Measurements from ENCODE around the gene RAMP1.
A peak's percentile ranks its signal among the peaks of the same experiment; 100 is the strongest.

Gene RAMP1

DNA sequence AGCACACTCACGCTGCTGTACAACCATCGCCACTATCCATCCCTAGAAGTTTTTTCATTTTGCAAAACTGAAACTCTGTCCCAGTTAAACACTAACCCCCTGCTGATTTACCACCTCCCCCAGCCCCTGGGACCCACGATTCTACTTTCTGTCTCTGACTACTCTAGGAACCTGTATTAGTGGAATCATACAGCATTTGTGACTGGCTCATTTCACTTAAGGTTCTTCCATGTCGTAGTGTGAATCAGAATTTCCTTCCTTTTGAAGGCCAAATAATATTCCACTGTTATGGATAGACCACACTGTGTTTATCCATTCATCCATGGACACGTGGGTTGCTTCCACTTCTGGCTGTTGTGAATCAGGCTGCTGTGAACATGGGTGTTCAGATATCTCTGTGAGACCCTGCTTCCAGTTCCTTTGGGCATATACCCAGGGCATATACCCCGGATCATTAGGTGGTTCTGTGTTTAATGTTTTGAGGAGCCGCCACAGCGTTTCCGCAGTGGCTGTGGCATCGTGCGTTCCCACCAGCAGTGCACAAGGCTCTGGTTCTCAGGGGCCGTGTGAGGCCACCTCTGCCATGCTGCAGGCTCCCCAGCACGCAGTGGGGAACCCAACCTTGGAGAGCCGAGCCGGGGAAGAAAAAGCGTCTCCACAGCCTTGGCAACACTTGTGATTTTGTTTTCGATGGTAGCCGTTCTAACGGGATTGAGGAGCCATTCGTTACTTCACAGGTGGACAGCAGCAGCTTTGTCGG lies 10.1 kb downstream of the RAMP1 start:
- Mint-ChIP-seq H3K27ac (peak overlapping the region; percentile 32), H3K9me3 (no peaks in the 10 kb centered on the region), H3K4me1 (peaks cover 27% of the 10 kb centered on the region), H3K36me3 (no peaks in the 10 kb centered on the region), H3K4me3 (peak overlapping the region; percentile 8)
- peak; percentile 23 for ATAC-seq
- DNase-seq (ENCODE audit: low spot score in 2 of 2) = no peak

DNA sequence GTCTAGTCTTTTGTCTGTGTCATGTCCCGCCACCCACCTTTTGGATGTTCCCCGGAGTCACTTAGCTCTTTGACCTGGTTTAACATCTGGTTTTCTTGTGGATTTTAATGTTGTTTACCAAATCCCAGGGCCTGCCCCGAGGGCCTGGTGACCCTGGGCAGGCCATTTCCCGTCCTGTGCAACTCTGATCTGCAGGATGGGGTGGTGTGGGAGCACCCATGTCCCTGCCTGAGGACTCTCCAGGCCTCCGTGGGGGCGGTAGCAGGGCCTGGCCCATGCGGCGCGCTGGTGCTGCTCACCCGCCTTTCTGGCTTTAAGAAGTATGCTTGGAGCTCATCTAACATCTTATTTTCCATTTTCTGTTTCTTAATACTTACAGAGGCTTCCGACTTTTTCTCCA lies 10.7 kb downstream of the RAMP1 start:
- no peaks in the 10 kb centered on the region for H3K9me3 Mint-ChIP-seq
- no peak overlapping the region for H3K27ac Mint-ChIP-seq

DNA sequence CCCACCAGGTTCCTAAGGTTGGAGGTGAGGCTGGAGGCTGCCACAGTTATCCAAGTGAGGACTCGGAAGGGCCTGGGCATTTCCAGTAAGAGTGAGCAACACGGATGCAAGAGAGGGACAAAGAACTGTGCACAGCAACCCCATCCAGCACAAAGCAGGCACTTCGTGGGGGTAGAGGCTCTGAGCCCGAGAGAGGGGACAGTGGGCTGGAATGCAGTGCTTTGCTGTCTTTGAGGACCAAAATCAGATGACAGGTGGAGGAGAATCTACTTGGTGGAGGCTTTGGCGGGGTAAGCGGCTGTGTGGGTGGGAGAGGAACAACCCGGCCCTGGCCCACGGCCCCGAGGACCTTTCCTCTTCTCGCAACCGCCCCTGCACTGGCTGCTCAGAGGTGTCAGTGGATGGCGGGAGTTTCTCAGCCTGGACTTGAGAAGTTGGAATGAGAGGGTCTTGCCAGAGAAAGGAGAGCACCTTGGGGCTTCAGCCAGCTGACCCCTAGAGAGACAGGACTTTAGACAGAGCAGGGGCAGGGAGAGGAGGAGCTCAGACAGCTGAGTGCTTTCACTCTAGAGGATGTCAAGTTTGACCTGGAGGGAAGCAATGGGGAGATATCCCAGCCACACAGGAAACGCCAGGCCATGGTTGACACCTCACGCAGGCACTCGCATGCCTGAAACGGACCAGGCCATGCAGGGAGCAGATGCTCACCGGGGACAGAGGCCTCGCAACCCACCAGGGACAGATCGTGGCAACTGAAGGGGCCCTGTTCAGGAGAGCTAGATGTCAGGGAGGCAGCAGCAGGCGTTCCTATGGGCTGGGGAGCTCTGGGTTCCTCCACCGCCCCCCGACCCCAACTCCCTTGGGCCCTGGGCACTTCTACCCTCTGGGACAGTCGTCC lies 11.6 kb downstream of the RAMP1 start:
- Mint-ChIP-seq H3K36me3 (no peaks in the 10 kb centered on the region), H3K4me1 (peaks cover 27% of the 10 kb centered on the region), H3K27ac (peak overlapping the region; percentile 14), H3K4me3 (no peak overlapping the region), H3K9me3 (no peaks in the 10 kb centered on the region)
- ATAC-seq = no peak
- DNase-seq (ENCODE audit: low spot score in 2 of 2) = no peak

More for the DNA sequence above, 10.7 kb downstream of the RAMP1 start:
- Mint-ChIP-seq H3K36me3 (no peaks in the 10 kb centered on the region), H3K4me1 (peaks cover 27% of the 10 kb centered on the region), H3K4me3 (no peak overlapping the region)
- ATAC-seq (no peak), DNase-seq (ENCODE audit: low spot score in 2 of 2) (no peak)

DNA sequence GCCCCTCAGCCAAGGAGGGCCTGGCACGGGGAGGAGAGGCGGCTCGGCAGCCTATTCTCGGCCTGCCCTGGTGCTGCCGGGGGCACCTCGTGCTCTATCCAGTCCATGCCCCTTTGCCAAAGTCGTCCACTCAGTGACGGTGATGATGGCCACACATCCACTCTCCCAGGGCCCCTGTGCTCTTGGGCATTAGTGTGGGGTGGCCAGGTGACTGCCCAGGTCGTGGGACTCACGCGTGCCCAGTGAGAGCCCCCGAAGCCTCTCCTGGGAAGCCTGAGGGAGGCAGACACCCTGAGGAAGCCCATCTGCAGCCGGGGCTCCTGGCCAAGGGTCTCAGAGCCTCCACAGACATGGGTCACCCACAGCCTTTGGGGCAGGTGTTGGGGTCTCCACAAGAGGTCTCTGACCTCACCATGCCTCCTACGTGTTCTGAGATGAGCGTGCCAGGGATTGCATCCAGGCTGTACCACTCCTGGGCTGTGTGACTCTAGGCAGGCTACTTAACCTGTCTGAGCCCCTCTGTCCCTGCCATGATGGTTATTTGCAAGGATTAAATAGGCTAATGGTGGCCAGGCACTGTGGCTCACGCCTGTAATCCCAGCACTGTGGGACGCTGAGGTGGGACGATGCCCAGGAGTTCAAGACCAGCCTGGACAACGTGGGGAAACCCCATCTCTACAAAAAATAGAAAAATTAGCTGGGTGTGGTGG lies 12.9 kb downstream of the RAMP1 start:
- no peaks in the 10 kb centered on the region for H3K9me3 Mint-ChIP-seq
- ATAC-seq (no peak), DNase-seq (ENCODE audit: low spot score in 2 of 2) (no peak)
- no peaks in the 10 kb centered on the region for H3K36me3 Mint-ChIP-seq
- peaks cover 27% of the 10 kb centered on the region for H3K4me1 Mint-ChIP-seq
- H3K4me3 Mint-ChIP-seq = no peak overlapping the region
- no peak overlapping the region for H3K27ac Mint-ChIP-seq

DNA sequence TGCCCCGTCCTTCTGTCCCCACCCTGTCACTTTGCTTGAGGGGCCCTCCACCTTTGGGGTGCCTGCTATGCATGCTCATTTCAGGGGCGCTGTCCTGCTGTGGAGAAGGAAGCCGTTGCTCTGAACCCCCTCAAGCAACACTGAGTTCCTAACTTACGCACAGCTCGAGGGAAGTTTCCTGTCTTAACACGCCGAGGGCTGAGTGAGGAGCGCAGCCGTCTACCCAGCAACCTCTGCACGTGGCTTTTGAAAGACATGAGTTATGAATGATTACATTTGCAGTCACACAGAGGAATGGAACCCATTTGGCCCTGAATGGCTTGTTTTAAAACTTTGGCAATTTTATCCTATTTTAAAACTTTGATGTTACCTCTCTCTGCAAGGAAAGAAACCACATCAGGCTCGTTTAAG lies 14.0 kb downstream of the RAMP1 start:
- Mint-ChIP-seq H3K9me3 (no peaks in the 10 kb centered on the region), H3K36me3 (no peaks in the 10 kb centered on the region), H3K4me3 (no peak overlapping the region), H3K4me1 (peaks cover 26% of the 10 kb centered on the region), H3K27ac (no peak overlapping the region)
- DNase-seq (ENCODE audit: low spot score in 2 of 2) (no peak), ATAC-seq (no peak)

DNA sequence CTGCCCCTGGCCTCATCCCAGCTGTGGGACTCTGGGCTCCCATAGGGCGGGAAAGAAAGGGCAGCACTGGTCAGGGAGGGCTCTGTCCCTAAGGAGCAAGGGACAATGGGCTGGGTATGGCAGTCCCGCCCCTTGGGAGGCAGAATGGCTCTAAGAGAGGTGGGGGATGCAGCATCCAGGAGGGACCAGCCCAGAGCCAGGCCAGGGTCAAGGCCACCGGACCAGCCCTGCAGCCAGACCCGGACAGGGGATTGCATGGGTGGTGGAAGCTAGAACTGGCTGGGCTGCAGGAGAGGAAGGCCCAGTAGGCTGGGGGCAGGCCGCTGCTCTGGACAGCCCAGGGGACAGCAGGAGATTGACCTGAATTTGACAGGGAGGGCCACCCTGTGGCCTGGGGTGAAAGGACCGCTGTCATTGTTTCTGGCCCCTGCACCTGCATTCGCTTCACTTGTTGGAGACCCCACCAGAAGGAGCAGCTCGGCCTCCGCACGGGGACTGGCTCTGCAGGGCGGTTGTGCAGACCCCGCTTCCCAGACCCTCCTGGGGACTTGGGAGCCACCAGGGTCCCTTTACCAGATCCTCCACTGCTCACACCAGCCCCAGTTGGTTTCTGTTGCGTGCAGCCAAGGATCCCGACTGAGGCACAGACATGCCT lies 14.6 kb downstream of the RAMP1 start:
- no peaks in the 10 kb centered on the region for H3K9me3 Mint-ChIP-seq
- ATAC-seq = no peak
- peaks cover 20% of the 10 kb centered on the region for H3K4me1 Mint-ChIP-seq
- no peak overlapping the region for H3K4me3 Mint-ChIP-seq
- H3K27ac Mint-ChIP-seq = peak overlapping the region; percentile 45
- no peak for DNase-seq (ENCODE audit: low spot score in 2 of 2)
- no peaks in the 10 kb centered on the region for H3K36me3 Mint-ChIP-seq

DNA sequence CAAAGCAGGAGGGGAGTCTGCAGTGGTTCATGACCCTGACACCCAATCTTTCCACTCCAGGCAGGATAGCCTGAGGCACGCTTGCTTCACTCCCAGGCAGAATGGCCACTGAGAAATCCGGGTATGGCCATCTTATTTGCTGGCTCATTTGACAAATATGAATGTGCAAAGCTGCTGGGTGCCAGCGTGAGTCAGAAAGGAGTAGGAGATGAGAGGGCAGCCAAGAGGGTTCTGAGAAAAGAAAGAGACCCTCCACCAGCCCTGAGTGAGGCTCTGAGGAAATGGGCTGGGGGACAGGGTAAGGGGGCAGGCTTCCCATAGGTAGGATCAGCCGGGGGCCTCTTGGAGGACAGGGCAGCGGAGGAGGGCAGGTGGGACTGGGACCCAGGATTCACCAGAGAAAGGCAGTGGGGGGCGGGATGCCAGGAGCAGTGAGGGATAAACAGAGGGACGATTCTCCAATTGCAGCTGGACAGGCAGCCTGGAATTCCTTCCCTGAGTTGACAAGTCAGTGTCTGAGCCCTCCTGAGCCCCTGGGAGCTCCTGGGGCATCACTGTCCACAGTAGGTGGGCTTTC lies 15.2 kb downstream of the RAMP1 start:
- no peak for DNase-seq (ENCODE audit: low spot score in 2 of 2)
- H3K36me3 Mint-ChIP-seq = no peaks in the 10 kb centered on the region
- no peak for ATAC-seq
- peaks cover 14% of the 10 kb centered on the region for H3K4me1 Mint-ChIP-seq
- no peaks in the 10 kb centered on the region for H3K9me3 Mint-ChIP-seq
- H3K4me3 Mint-ChIP-seq = no peak overlapping the region
- H3K27ac Mint-ChIP-seq = peak overlapping the region; percentile 45

DNA sequence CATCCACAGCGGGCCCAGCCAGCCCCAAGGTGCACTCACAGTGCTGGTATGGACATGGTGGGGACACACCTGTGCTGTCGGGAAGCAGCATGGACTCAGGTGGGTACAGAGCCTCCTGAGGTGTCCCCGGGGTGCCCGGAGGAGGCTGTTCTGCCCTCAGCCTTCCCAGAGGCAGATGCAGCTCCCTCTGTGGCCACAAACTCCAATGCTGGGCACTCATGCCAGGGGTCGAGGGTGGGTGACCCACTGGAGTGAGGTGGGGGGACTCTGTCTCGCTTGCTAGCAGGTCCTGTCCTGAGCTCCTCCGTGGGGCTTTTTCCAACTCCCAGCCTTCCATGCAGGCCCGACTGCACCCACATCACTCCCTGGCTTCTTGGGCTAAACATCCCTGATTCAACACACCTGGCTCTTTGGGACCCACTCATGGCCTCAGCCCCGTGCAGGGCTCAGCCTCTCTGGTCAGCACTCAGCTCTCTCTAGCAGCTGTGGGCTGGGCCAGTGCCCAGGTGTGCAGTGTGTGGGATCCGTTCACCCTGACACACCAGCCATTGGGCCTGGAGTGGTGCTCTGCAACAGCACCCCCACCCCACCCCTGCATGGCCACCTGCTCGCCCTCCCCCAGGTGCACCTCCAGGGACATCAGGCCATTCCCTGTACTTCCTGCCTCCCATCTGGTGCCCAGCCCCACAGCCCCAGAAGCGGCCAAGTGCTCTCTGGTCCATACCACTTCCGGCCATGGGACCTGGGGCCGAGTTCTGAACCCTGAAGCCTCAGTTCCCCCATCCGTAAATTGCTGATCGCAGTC lies 16.0 kb downstream of the RAMP1 start:
- DNase-seq (ENCODE audit: low spot score in 2 of 2) (no peak), ATAC-seq (no peak)
- Mint-ChIP-seq H3K36me3 (no peaks in the 10 kb centered on the region), H3K4me1 (peaks cover 11% of the 10 kb centered on the region), H3K9me3 (no peaks in the 10 kb centered on the region), H3K27ac (no peak overlapping the region), H3K4me3 (no peak overlapping the region)

DNA sequence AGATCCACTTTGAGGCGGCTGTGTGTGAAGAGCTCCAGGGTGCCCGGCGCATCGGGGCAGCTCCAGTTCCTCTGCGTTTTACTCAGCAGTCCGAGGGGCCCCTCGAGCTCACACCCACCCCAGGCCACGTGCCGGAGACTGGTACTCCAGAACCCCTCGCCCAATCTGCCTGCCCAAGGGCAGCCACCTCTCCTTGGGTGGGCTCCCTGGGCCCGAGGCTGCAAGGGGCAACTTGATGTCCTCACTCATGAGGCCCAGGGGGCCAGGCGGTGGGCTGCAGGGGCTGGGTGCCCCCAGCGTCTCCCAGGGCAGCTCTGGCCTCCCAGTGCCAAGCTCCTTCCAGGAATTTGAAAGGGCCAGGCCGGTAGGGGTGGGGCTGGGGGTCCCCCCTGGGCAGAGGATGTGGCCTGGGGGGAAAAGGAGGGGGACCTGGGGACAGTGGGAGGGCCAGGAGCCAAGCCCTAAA lies 16.7 kb downstream of the RAMP1 start:
- Mint-ChIP-seq H3K4me3 (no peak overlapping the region), H3K36me3 (no peaks in the 10 kb centered on the region), H3K4me1 (peaks cover 7% of the 10 kb centered on the region), H3K27ac (no peak overlapping the region), H3K9me3 (no peaks in the 10 kb centered on the region)
- no peak for DNase-seq (ENCODE audit: low spot score in 2 of 2)
- ATAC-seq = no peak

DNA sequence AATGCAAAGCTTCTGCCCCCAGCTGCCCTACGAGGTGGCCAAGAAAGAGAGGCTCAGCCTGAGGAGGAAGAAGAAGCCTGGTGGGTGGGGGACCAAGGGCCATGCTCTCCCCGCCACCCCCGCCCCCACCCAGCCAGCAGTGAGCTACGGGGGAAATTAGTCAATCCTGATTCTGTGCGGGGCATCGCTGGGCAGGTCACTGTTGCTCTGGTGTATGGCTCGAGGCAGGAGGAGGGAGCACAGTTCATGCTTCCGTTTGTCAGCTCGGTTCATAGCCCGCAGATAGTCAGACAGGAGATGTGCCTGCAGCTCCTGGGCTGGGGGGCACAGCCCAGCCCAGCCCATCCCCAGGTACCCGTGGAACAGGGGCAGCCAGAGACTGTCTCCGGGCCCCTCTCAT lies 17.1 kb downstream of the RAMP1 start:
- Mint-ChIP-seq H3K27ac (no peak overlapping the region), H3K36me3 (no peaks in the 10 kb centered on the region), H3K9me3 (no peaks in the 10 kb centered on the region), H3K4me3 (no peak overlapping the region), H3K4me1 (peaks cover 7% of the 10 kb centered on the region)
- ATAC-seq (no peak), DNase-seq (ENCODE audit: low spot score in 2 of 2) (no peak)

DNA sequence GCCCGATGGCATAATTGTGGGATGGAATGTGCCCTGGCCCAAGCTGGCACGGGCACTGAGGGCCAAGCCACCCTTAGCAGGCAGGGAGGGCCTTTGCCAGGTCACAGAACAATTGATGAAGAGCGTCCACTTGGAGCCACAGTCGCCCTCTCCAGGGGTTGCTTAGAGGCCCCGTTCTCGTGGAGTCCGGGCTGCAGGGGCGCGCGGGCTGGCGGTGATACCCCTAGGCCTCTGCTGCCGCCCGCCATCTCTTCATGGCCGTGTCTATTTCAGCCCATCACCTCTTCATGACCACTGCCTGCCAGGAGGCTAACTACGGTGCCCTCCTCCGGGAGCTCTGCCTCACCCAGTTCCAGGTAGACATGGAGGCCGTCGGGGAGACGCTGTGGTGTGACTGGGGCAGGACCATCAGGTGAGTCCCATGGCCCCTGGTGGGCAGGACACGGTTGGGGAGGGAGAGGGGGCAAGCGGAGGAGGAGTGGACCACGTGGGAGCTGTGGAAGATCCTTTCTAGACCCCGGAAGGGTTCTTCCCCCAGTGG lies 17.6 kb downstream of the RAMP1 start:
- Mint-ChIP-seq H3K27ac (no peak overlapping the region), H3K36me3 (no peaks in the 10 kb centered on the region), H3K4me1 (peaks cover 7% of the 10 kb centered on the region), H3K9me3 (no peaks in the 10 kb centered on the region), H3K4me3 (no peak overlapping the region)
- ATAC-seq = no peak
- no peak for DNase-seq (ENCODE audit: low spot score in 2 of 2)

DNA sequence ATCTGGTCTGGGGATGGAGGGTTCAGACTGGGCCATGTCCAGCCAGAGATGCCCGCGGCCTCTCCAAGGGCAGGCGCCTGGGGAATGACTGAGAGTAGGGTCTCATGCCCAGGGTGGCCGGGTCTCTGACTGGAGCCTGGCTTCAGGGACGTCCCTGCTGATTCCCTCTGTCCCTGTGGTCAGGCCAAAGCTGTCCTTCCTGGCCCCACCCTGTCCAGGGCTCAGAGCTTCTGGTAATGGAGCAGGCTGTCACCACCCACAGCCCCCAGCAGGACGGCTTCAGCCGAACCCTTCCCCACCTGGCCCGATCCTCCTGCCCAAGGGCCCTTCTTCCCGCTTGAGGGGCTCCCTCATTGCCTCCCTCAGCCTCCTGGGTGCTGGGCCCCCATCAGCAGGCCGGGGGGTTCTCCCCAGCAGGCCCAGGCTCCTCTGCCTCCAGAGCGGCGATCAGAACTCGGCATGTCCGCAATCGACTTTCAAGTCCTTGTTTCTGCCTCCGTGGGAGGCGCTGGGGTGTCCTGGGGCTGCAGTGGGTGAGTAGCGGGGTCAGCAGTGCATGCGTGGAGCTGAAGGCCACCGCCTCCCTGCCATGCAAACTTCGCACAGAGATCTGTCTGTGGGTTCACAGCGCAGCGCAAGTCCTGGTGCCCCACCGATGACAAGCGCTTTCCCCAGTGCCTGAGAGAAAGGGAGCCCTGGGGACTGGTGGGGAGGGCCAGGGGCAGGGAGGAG lies 18.3 kb downstream of the RAMP1 start:
- Mint-ChIP-seq H3K9me3 (no peaks in the 10 kb centered on the region), H3K36me3 (no peaks in the 10 kb centered on the region), H3K4me3 (no peak overlapping the region), H3K4me1 (peaks cover 7% of the 10 kb centered on the region), H3K27ac (no peak overlapping the region)
- DNase-seq (ENCODE audit: low spot score in 2 of 2) (no peak), ATAC-seq (no peak)

DNA sequence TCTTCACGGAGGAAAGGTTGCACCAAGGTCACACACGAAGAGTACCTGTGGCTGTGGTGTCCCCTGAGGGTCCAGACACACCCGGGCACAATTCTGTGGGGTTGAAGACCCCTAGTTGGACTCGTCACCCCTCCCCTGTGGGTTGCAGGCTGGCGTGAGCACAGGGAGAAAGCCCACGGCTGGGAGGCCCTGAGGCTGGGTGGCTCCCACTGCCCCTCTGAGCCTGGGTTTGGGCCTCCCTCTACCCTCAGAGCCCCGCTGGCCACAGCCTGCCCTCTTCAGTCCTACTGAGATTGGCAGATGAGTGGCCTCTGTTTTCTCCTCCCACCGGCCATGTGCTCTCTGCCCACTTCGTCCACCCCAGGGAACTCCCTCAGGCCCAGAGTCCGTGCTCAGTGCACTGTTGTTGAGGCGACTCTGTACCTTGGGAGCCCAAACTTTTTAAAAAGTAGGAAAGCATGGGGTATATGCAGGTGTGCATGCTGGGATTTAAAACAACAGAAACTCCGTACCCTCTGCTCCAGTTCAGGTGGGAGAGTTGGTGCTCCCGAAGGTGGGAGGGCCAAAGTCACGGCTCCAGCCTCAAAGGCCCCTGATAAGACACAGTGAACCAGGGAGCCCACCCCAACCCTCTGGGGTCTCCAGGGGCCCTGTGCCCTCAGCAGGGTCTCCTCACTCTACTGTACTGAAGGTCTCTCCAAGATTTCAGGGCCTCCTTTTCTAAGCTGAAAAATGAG lies 19.1 kb downstream of the RAMP1 start:
- no peak overlapping the region for H3K4me3 Mint-ChIP-seq
- H3K36me3 Mint-ChIP-seq = no peaks in the 10 kb centered on the region
- no peaks in the 10 kb centered on the region for H3K9me3 Mint-ChIP-seq
- peaks cover 7% of the 10 kb centered on the region for H3K4me1 Mint-ChIP-seq
- no peak overlapping the region for H3K27ac Mint-ChIP-seq
- ATAC-seq = no peak
- DNase-seq (ENCODE audit: low spot score in 2 of 2) = no peak

All from stimulated activated effector memory CD8-positive, alpha-beta T cell treated with anti-CD3 and anti-CD28 coated beads, Interleukin-12 subunit alpha, Interleukin-12 subunit beta, amount 100 ng/mL, for 72 hours (primary cell).